ENCODE results near the gene MICAL2.

Gene MICAL2

GRCh38 chr11:12165237-12165875, 55.0 kb downstream of the MICAL2 start:
- TF ChIP-seq Cebpa-rat (IDR thresholded peaks at IDR 0.05): no peak
- no peak overlapping the region for H3K4me3 ChIP-seq
- no peaks in the 10 kb centered on the region for H3K27me3 ChIP-seq
- no peaks in the 10 kb centered on the region for H3K9me3 ChIP-seq
- H3K4me1 ChIP-seq: no peaks in the 10 kb centered on the region
- H3K27ac ChIP-seq: no peak overlapping the region
- no peak overlapping the region for H3K9ac ChIP-seq
- no peaks in the 10 kb centered on the region for H4K20me1 ChIP-seq
- H3K4me2 ChIP-seq: no peak overlapping the region
- H3K36me3 ChIP-seq: no peaks in the 10 kb centered on the region

GRCh38 chr11:12166299-12167060, 56.1 kb downstream of the MICAL2 start:
- no peaks in the 10 kb centered on the region for H3K36me3 ChIP-seq
- no peaks in the 10 kb centered on the region for H3K9me3 ChIP-seq
- no peak overlapping the region for H3K4me3 ChIP-seq
- H3K4me2 ChIP-seq: no peak overlapping the region
- H4K20me1 ChIP-seq: no peaks in the 10 kb centered on the region
- H3K27me3 ChIP-seq: no peaks in the 10 kb centered on the region
- TF ChIP-seq Cebpa-rat (IDR thresholded peaks at IDR 0.05): no peak
- no peaks in the 10 kb centered on the region for H3K4me1 ChIP-seq
- no peak overlapping the region for H3K27ac ChIP-seq
- no peak overlapping the region for H3K9ac ChIP-seq

GRCh38 chr11:12167061-12168000, 56.9 kb downstream of the MICAL2 start:
- Histone ChIP-seq H3K9ac (no peak overlapping the region), H3K4me2 (no peak overlapping the region), H3K27me3 (no peaks in the 10 kb centered on the region), H4K20me1 (no peaks in the 10 kb centered on the region), H3K4me1 (no peaks in the 10 kb centered on the region), H3K36me3 (no peaks in the 10 kb centered on the region), H3K4me3 (no peak overlapping the region), H3K9me3 (no peaks in the 10 kb centered on the region), H3K27ac (no peak overlapping the region)
- no peak for TF ChIP-seq Cebpa-rat (IDR thresholded peaks at IDR 0.05)

- H3K9ac ChIP-seq: no peak overlapping the region
- no peaks in the 10 kb centered on the region for H3K4me1 ChIP-seq
- H3K4me3 ChIP-seq: no peak overlapping the region
- TF ChIP-seq Cebpa-rat (IDR thresholded peaks at IDR 0.05): no peak
- H4K20me1 ChIP-seq: no peaks in the 10 kb centered on the region
- H3K36me3 ChIP-seq: no peaks in the 10 kb centered on the region
- no peak overlapping the region for H3K4me2 ChIP-seq
- no peak overlapping the region for H3K27ac ChIP-seq
- no peaks in the 10 kb centered on the region for H3K27me3 ChIP-seq
- H3K9me3 ChIP-seq: no peaks in the 10 kb centered on the region
Measured at GRCh38 chr11:12168114-12168513, 57.7 kb downstream of the MICAL2 start.

GRCh38 chr11:12169822-12170221, 59.4 kb downstream of the MICAL2 start:
- no peak for TF ChIP-seq Cebpa-rat (IDR thresholded peaks at IDR 0.05)
- Histone ChIP-seq H3K9me3 (no peaks in the 10 kb centered on the region), H3K9ac (no peak overlapping the region), H3K4me2 (no peak overlapping the region), H4K20me1 (no peaks in the 10 kb centered on the region), H3K36me3 (no peaks in the 10 kb centered on the region), H3K27ac (no peak overlapping the region), H3K4me3 (no peak overlapping the region), H3K4me1 (no peaks in the 10 kb centered on the region; the same call in 1 of the 2 replicates), H3K27me3 (no peaks in the 10 kb centered on the region)

- H4K20me1 ChIP-seq: no peaks in the 10 kb centered on the region
- no peaks in the 10 kb centered on the region for H3K27me3 ChIP-seq
- no peaks in the 10 kb centered on the region for H3K36me3 ChIP-seq
- no peak overlapping the region for H3K9ac ChIP-seq
- no peaks in the 10 kb centered on the region; the same call in 1 of the 2 replicates for H3K4me1 ChIP-seq
- no peak for TF ChIP-seq Cebpa-rat (IDR thresholded peaks at IDR 0.05)
- no peak overlapping the region for H3K27ac ChIP-seq
- H3K9me3 ChIP-seq: no peaks in the 10 kb centered on the region
- no peak overlapping the region for H3K4me2 ChIP-seq
- H3K4me3 ChIP-seq: no peak overlapping the region
Measured at GRCh38 chr11:12170501-12170900, 60.1 kb downstream of the MICAL2 start.

- no peaks in the 10 kb centered on the region; the same call in 1 of the 2 replicates for H3K4me1 ChIP-seq
Measured at GRCh38 chr11:12170984-12171383, 60.6 kb downstream of the MICAL2 start.

GRCh38 chr11:12171921-12172320, 61.5 kb downstream of the MICAL2 start:
- H3K9me3 ChIP-seq: no peaks in the 10 kb centered on the region
- no peak overlapping the region for H3K4me2 ChIP-seq
- no peak overlapping the region for H3K4me3 ChIP-seq
- H3K9ac ChIP-seq: no peak overlapping the region
- no peaks in the 10 kb centered on the region for H4K20me1 ChIP-seq
- no peak for TF ChIP-seq Cebpa-rat (IDR thresholded peaks at IDR 0.05)
- H3K4me1 ChIP-seq: no peaks in the 10 kb centered on the region; the same call in 1 of the 2 replicates
- no peaks in the 10 kb centered on the region for H3K27me3 ChIP-seq
- H3K27ac ChIP-seq: no peak overlapping the region
- no peaks in the 10 kb centered on the region for H3K36me3 ChIP-seq

More at GRCh38 chr11:12170984-12171383, 60.6 kb downstream of the MICAL2 start:
- H3K27me3 ChIP-seq: no peaks in the 10 kb centered on the region
- no peak overlapping the region for H3K27ac ChIP-seq
- no peaks in the 10 kb centered on the region for H3K9me3 ChIP-seq
- H3K4me3 ChIP-seq: no peak overlapping the region
- no peak overlapping the region for H3K9ac ChIP-seq
- H3K4me2 ChIP-seq: no peak overlapping the region
- no peak for TF ChIP-seq Cebpa-rat (IDR thresholded peaks at IDR 0.05)
- no peaks in the 10 kb centered on the region for H4K20me1 ChIP-seq
- no peaks in the 10 kb centered on the region for H3K36me3 ChIP-seq

GRCh38 chr11:12172493-12173013, 62.2 kb downstream of the MICAL2 start:
- no peak overlapping the region for H3K4me3 ChIP-seq
- H3K27me3 ChIP-seq: no peaks in the 10 kb centered on the region
- no peaks in the 10 kb centered on the region; the same call in 1 of the 2 replicates for H3K4me1 ChIP-seq
- no peaks in the 10 kb centered on the region for H3K9me3 ChIP-seq
- H3K9ac ChIP-seq: no peak overlapping the region
- TF ChIP-seq Cebpa-rat (IDR thresholded peaks at IDR 0.05): no peak
- H4K20me1 ChIP-seq: no peaks in the 10 kb centered on the region
- H3K27ac ChIP-seq: no peak overlapping the region
- H3K4me2 ChIP-seq: no peak overlapping the region
- H3K36me3 ChIP-seq: no peaks in the 10 kb centered on the region

Measured in BLaER1 (cell line).